HFFc6 (cell line): ENCODE measurements around the gene BIRC7. TPM values are rescaled to one million over a fixed set of nuclear protein-coding genes. Genes with fewer than 3 reads are reported as not detected.

Experiments used
- DNase-seq: peaks from one replicate; pipeline ENCODE4 v3.0.0-alpha.2; 2018
- H3K27ac Mint-ChIP-seq: 2 replicates; pipeline ENCODE4 v1.8.0; 2020; ENCODE audit warnings: mild to moderate bottlenecking, mixed read lengths
- H3K27me3 Mint-ChIP-seq: 2 replicates; pipeline ENCODE4 v1.8.0; 2021; ENCODE audit warnings: mild to moderate bottlenecking, moderate library complexity, mixed read lengths; ENCODE audit not compliant: insufficient read depth
- H3K36me3 Mint-ChIP-seq: 2 replicates; pipeline ENCODE4 v1.8.0; 2021; ENCODE audit warnings: low read depth, mixed read lengths
- H3K4me1 Mint-ChIP-seq: 2 replicates; pipeline ENCODE4 v1.8.0; 2020; ENCODE audit warnings: low read depth, mixed read lengths
- H3K4me3 Mint-ChIP-seq: 2 replicates; pipeline ENCODE4 v1.8.0; 2020; ENCODE audit warnings: mild to moderate bottlenecking, moderate library complexity, mixed read lengths
- H3K9me3 Mint-ChIP-seq: 2 replicates; pipeline ENCODE4 v1.8.0; 2020; ENCODE audit warnings: mild to moderate bottlenecking, mixed read lengths
- CTCF ChIP-seq: fragments of 200-600 bp; sonication (generic); IDR thresholded peaks from 2 replicates; pipeline ENCODE4 v1.5.0; 2021; ENCODE audit warnings: antibody characterized with exemption, mild to moderate bottlenecking
- microRNA-seq: library from miRNA; unstranded; fragments of <30 nt; microRNA quantifications from one replicate; pipeline ENCODE4, GENCODE V29; 2019
- total RNA-seq, 6 experiments: library from RNA; stranded (reverse); fragmentation: NEBNext Ultra II Directional; extraction: Animal tissue kit (Norgen Biotek cat#: 25700); gene quantifications; 2 replicates in 1 of 6; 3 replicates in 5 of 6; pipeline ENCODE4 v1.2.3, GENCODE V29; 2021

BIRC7 gene
- total RNA-seq, 6 experiments from 2014 or later = not detected

DNA sequence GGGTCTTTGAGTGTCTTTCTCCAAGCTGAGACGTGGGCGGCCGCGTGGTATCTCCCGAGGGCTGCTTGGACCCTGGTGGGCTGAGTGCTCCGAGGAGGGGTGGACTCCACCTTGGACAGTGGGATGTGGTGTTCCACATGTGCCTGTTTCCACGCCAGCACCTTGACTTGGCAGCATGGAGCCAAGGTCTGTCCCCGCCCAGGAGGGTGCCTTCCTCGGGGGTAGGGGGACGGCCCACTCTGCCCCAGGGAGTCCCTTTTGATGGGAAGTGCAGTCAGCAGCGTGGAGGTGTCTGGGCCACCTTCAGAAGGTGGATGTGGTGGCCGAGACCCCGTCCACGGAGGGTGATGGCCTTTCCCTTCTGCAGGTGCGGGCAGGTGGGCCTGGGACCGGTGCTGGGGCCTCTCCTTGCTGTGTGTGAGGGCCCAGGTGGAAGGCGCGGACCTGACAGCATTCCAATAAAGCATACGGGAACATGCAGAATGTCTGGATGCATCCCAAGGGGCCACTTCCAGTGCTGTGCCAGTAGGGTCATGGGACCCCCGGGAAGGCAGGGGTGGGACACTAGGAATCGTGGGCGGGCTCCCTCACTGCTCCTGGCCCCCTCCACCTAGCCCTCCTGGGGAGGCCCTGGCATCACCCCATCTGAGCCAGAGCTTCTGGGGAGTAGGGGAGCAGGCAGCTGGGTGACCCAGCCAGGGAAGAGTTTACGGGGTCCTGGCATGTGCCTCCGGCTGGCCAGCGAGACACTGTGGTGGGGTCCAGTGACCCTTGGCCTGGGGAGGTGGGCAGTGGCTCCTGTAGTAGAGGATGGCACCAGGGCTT lies 53.8 kb downstream of the BIRC7 start:
- H3K27me3 Mint-ChIP-seq = peaks cover 11% of the 10 kb centered on the region
- H3K27ac Mint-ChIP-seq = no peak overlapping the region

More for the DNA sequence above, 53.8 kb downstream of the BIRC7 start:
- TF ChIP-seq CTCF = no peak
- no peak overlapping the region for H3K4me3 Mint-ChIP-seq
- H3K36me3 Mint-ChIP-seq = no peaks in the 10 kb centered on the region
- no peak for DNase-seq
- H3K9me3 Mint-ChIP-seq = no peaks in the 10 kb centered on the region
- no peaks in the 10 kb centered on the region for H3K4me1 Mint-ChIP-seq

Small RNA genes within 50 kb of the gene (microRNA-seq; reads per million reads assigned to microRNA genes)
- gene MIR3196 (not detected), gene MIR4326 (3.9 reads per million)

Other genes with a start within 250 kb of the BIRC7 start
- not detected for gene BHLHE23, start 228.9 kb upstream of the BIRC7 start, total RNA-seq
- 10 to 100 TPM; 35.4 to 40.0 (median 37.2) TPM for gene YTHDF1, start 19.8 kb upstream of the BIRC7 start, total RNA-seq
- not detected for gene NKAIN4, start 18.6 kb downstream of the BIRC7 start, total RNA-seq
- gene ARFGAP1, start 36.9 kb downstream of the BIRC7 start, total RNA-seq = 100 to 1,000 TPM; 106 to 123 (median 112) TPM
- gene COL20A1, start 57.3 kb downstream of the BIRC7 start, total RNA-seq = under 1 TPM in 1 of 6 experiments, not detected in 5; 0.02 TPM
- not detected for gene CHRNA4, start 125.4 kb downstream of the BIRC7 start, total RNA-seq
- gene KCNQ2, start 236.8 kb downstream of the BIRC7 start, total RNA-seq = not detected